K562 treated with DMSO at 1 percent for 12 hours (cell line): ENCODE measurements around the gene CASP10. TPM values are rescaled to one million over a fixed set of nuclear protein-coding genes. Genes with fewer than 3 reads are reported as not detected.

Experiments used
- total RNA-seq: library from RNA; unstranded; fragments of 300-600 nt; gene quantifications from 2 replicates; pipeline ENCODE4 v1.2.3, GENCODE V29; 2022; ENCODE audit not compliant: insufficient read depth

The CASP10 gene, protein sequence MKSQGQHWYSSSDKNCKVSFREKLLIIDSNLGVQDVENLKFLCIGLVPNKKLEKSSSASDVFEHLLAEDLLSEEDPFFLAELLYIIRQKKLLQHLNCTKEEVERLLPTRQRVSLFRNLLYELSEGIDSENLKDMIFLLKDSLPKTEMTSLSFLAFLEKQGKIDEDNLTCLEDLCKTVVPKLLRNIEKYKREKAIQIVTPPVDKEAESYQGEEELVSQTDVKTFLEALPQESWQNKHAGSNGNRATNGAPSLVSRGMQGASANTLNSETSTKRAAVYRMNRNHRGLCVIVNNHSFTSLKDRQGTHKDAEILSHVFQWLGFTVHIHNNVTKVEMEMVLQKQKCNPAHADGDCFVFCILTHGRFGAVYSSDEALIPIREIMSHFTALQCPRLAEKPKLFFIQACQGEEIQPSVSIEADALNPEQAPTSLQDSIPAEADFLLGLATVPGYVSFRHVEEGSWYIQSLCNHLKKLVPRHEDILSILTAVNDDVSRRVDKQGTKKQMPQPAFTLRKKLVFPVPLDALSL
- total RNA-seq = 5.8 and 10.2 TPM in 2 replicates

GRCh38 chr2:201182650-201183364 lies at the start of gene CASP10:
Gene CASP10, plus strand, starts transcription at chr2:201183141. Its CDS starts 2,637 bp downstream, at chr2:201185778.

DNA sequence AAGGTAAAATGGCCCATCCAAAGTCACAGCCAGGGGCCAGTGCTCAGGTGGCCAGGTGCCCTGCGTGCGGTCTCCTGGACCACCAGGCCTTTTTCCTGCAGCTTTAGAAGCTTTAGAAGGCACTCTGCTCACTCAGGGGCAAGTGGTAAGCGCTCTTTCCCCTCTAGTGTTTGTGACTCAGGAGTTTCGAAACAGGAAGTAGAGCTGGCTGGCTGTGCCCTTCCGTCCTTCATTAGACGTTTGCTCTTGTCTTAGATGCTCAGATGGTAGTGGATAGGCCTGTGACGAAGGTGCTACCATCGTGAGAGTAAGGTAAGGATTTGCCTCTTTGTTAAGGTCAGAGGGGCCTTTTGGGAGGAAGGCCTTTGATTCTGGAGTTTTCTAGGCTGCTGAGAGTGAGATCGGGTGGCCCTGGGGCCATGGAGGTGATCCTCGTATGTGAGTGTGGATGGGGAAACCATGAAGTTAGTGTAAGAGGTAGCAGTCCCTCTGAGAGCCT lies 77.4 kb downstream of the CASP10 start, which contains the start of gene CASP8:
Gene CASP8, plus strand, starts transcription at position 235 of the 499 bp plus-strand sequence. CDS start 5,951 bp downstream, outside the sequence.

Other genes starting within 250 kb of the CASP10 start
- gene ORC2, start 219.5 kb upstream of the CASP10 start, total RNA-seq = 4.6 and 8.1 TPM in 2 replicates
- 0.96 and 4.6 TPM in 2 replicates for gene HYCC2, start 111.5 kb upstream of the CASP10 start, total RNA-seq
- gene NDUFB3, start 111.1 kb upstream of the CASP10 start, total RNA-seq = 50.2 and 62.5 TPM in 2 replicates
- 11.3 and 36.1 TPM in 2 replicates for gene CFLAR, start 67.0 kb upstream of the CASP10 start, total RNA-seq
- gene CASP8, start 77.4 kb downstream of the CASP10 start, total RNA-seq = 19.7 and 32.3 TPM in 2 replicates
- gene FLACC1, start 174.2 kb downstream of the CASP10 start, total RNA-seq = not detected in 2 replicates